Endothelial cell of umbilical vein (primary cell): ENCODE data around the gene ATG7. TPM values are rescaled to one million over a fixed set of nuclear protein-coding genes. Genes with fewer than 3 reads are reported as not detected.

Experiments
- BruUV-seq: library from RNA; stranded (reverse); fragments of 400-500 nt; replicated peaks from 2 replicates; lab custom pipeline; 2021; lab: Mats Ljungman, UMichigan
- CTCF ChIA-PET: fragments of 300-600, 350-600 bp; sonication (Branson Sonifier 250); formaldehyde crosslinking; loops from one replicate; lab custom pipeline; 2021; ENCODE audit warnings: antibody characterized with exemption, inconsistent platforms; lab: Charles Lee
- POLR2A ChIA-PET: fragments of 300-600, 350-600 bp; sonication (Branson Sonifier 250); formaldehyde crosslinking; loops from one replicate; lab custom pipeline; 2021; ENCODE audit warnings: antibody characterized with exemption, inconsistent platforms; lab: Charles Lee
- DNase-seq: peaks from one replicate; pipeline ENCODE4 v3.0.0-alpha.2; 2011; ENCODE audit warnings: low read depth, low spot score
- FAIRE-seq: peaks from 2 replicates; lab custom pipeline; 2011; peaks lifted over from hg19 to GRCh38; lab: Jason Lieb, UNC
- H2AFZ ChIP-seq: 2 replicates; pipeline ENCODE4 v1.6.0; 2012; ENCODE audit warnings: low read depth, low read length, control low read depth, inconsistent platforms
- H3K27ac ChIP-seq: 2 replicates; pipeline ENCODE4 v1.5.1; 2011; ENCODE audit warnings: low read depth, mild to moderate bottlenecking, control low read depth, low read length, moderate library complexity; ENCODE audit not compliant: insufficient read depth
- H3K27me3 ChIP-seq, 2 experiments: 2 replicates each; pipeline versions ENCODE4 v1.6.0 to v1.6.1; 2011; ENCODE audit warnings: low read length in 2 of 2, mixed read lengths in 1 of 2; ENCODE audit not compliant: control insufficient read depth in 2 of 2, insufficient read depth in 2 of 2
- H3K36me3 ChIP-seq, 2 experiments: 2 replicates in 1 of 2; 3 replicates in 1 of 2; pipeline ENCODE4 v1.5.1; 2011; ENCODE audit warnings: low read length in 2 of 2, mild to moderate bottlenecking in 1 of 2, moderate library complexity in 1 of 2; ENCODE audit not compliant: control insufficient read depth in 2 of 2, insufficient read depth in 2 of 2; ENCODE audit errors: extremely low read depth in 1 of 2
- H3K4me1 ChIP-seq: 3 replicates; pipeline ENCODE4 v1.5.1; 2011; ENCODE audit warnings: mild to moderate bottlenecking, low read length; ENCODE audit not compliant: control insufficient read depth, insufficient read depth; ENCODE audit errors: extremely low read depth
- H3K4me2 ChIP-seq: 2 replicates; pipeline ENCODE4 v1.6.1; 2011; ENCODE audit warnings: low read length, control low read depth, mixed read lengths; ENCODE audit not compliant: insufficient read depth
- H3K4me3 ChIP-seq, 3 experiments: fragments of 200-600 bp in 1 of 3; sonication (generic), shearing (Covaris generic) in 1 of 3; replicated peaks in 1 of 3; 2 replicates each; pipeline ENCODE4 v1.5.1; 2011 to 2016; ENCODE audit warnings: control low read depth in 3 of 3, low read length in 3 of 3, mild to moderate bottlenecking in 2 of 3, inconsistent platforms in 1 of 3, low read depth in 1 of 3, moderate library complexity in 1 of 3; ENCODE audit not compliant: insufficient read depth in 1 of 3
- H3K79me2 ChIP-seq: 2 replicates; pipeline ENCODE4 v1.6.0; 2012; ENCODE audit warnings: low read length, inconsistent platforms; ENCODE audit not compliant: control insufficient read depth, insufficient read depth
- H3K9ac ChIP-seq: replicated peaks from 2 replicates; pipeline ENCODE3; 2011; ENCODE audit warnings: low read length, control low read depth; ENCODE audit not compliant: insufficient read depth; ENCODE audit errors: extremely low read depth
- H3K9me1 ChIP-seq: replicated peaks from 3 replicates; pipeline ENCODE4 v1.6.0; 2011; ENCODE audit warnings: mild to moderate bottlenecking, low read length; ENCODE audit not compliant: control insufficient read depth, insufficient read depth; ENCODE audit errors: extremely low read depth
- H3K9me3 ChIP-seq: replicated peaks from 2 replicates; pipeline ENCODE4 v1.5.1; 2012; ENCODE audit warnings: low read length, inconsistent platforms; ENCODE audit not compliant: control insufficient read depth, insufficient read depth
- H4K20me1 ChIP-seq: replicated peaks from 2 replicates; pipeline ENCODE3; 2011; ENCODE audit warnings: mild to moderate bottlenecking, low read length; ENCODE audit not compliant: control insufficient read depth, insufficient read depth; ENCODE audit errors: extremely low read depth
- EZH2 ChIP-seq: IDR thresholded peaks from 2 replicates; pipeline ENCODE4 v1.6.1; 2012; ENCODE audit warnings: borderline replicate concordance, low read depth, mild to moderate bottlenecking, moderate library complexity, low read length, inconsistent platforms; ENCODE audit not compliant: severe bottlenecking
- FOS ChIP-seq: IDR thresholded peaks from 2 replicates; pipeline ENCODE4 v1.6.1; 2011; ENCODE audit warnings: mild to moderate bottlenecking, low read length, moderate library complexity, borderline replicate concordance; ENCODE audit not compliant: insufficient read depth
- GATA2 ChIP-seq: IDR thresholded peaks from 2 replicates; pipeline ENCODE4 v1.7.0; 2011; ENCODE audit warnings: low read depth, mild to moderate bottlenecking, moderate library complexity, mixed read lengths, low read length; ENCODE audit not compliant: insufficient read length, insufficient read depth
- MYC ChIP-seq: IDR thresholded peaks from one replicate; pipeline ENCODE4 v1.6.1; 2011; ENCODE audit warnings: mild to moderate bottlenecking, low read depth, low read length
- POLR2A ChIP-seq: IDR thresholded peaks from 2 replicates; pipeline ENCODE4 v1.6.1; 2012; ENCODE audit warnings: low read depth, mild to moderate bottlenecking, control low read depth, low read length
- POLR2AphosphoS5 ChIP-seq: IDR thresholded peaks from 2 replicates; pipeline ENCODE4 v1.6.1; 2012; ENCODE audit warnings: low read depth, mild to moderate bottlenecking, control low read depth, low read length, moderate library complexity; ENCODE audit not compliant: insufficient read depth
- dilution Hi-C: fragments of 300-500 bp; cut with MboI; formaldehyde crosslinking; loops from one replicate; pipeline ENCODE4 v1.15.0; 2019; ENCODE audit warnings: low sequenced_read_pairs; ENCODE audit not compliant: extremely low pct_ligation_motif_present
- intact Hi-C: fragments of 100-400 bp; cut with micrococcal nuclease; formaldehyde crosslinking; loops from one replicate; pipeline ENCODE4 v1.10.0; 2022
- polyA plus RNA-seq, 4 experiments: library from polyadenylated mRNA; depleted of rRNA in 3 of 4; stranded (reverse) in 3 of 4; unstranded in 1 of 4; fragments of >200 nt; gene quantifications; 2 replicates each; pipeline versions ENCODE4 v1.2.1 to v1.2.3, GENCODE V29; 2011 to 2012; ENCODE audit warnings: missing spikeins in 1 of 4
- total RNA-seq: library from RNA; stranded (reverse); gene quantifications from 2 replicates; pipeline ENCODE4 v1.2.3, GENCODE V29; 2021
- TF ChIP-seq, protein P1 (sequence below): IDR thresholded peaks from 2 replicates; pipeline ENCODE4 v1.6.1; 2011; ENCODE audit not compliant: insufficient read depth, insufficient read length
- TF ChIP-seq, protein P2 (sequence below), 2 donors: IDR thresholded peaks; 1 replicate in 1 of 2; 2 replicates in 1 of 2; pipeline ENCODE4 v1.5.1; 2011; ENCODE audit warnings: low read length in 2 of 2, mild to moderate bottlenecking in 2 of 2, moderate library complexity in 2 of 2, control low read depth in 1 of 2, inconsistent platforms in 1 of 2, low read depth in 1 of 2; ENCODE audit not compliant: insufficient read depth in 1 of 2; ENCODE audit errors: extremely low read depth in 1 of 2

The ATG7 gene
- total and polyA plus RNA-seq, 2 donors (not counting 3 experiments of a cell fraction or from before 2014, with no cell fraction given) = 30.8 to 48.3 TPM

DNA sequence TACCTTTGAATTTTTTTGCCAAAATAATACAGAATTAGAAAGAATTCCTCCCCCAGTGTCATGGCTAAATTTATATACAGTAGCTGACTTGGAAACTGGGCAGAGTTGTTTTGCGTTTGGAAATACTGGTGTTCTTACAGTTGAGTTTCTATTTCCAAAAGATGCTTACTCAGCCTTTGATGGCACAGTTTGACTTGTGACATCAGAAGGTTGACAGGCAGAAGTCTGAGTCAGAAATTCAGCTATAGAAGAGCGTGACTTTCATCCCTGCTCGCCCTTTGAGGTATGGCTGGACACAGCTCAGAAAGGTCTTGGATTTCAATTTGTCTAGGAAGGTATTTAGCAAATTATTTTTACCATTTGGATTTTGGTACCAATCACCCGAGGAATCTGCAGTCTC, 195.7 kb downstream of the ATG7 start:
- dilution Hi-C loops = no loop called here
- ChIA-PET POLR2A (no interaction called here), CTCF (interaction anchor here (1.2 kb wide), 1 partner anchor 89 kb away, joined by 3 read pairs; no protein-coding TSS in a partner anchor)
- H3K27me3 ChIP-seq = no peaks in the 10 kb centered on the region
- H3K9ac ChIP-seq = no peak overlapping the region
- no peaks in the 10 kb centered on the region for H3K79me2 ChIP-seq
- H3K4me3 ChIP-seq = no peak overlapping the region
- no TSS peak for BruUV-seq
- TF ChIP-seq, protein P1, sequence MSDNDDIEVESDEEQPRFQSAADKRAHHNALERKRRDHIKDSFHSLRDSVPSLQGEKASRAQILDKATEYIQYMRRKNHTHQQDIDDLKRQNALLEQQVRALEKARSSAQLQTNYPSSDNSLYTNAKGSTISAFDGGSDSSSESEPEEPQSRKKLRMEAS = no peak
- no peak for TF ChIP-seq GATA2
- TF ChIP-seq POLR2AphosphoS5 = no peak
- TF ChIP-seq EZH2 = no peak
- DNase-seq = no peak
- intact Hi-C loops = no loop called here
- H3K27ac ChIP-seq = no peak overlapping the region
- H3K4me1 ChIP-seq = no peaks in the 10 kb centered on the region
- no peaks in the 10 kb centered on the region for H3K9me1 ChIP-seq
- H3K36me3 ChIP-seq = peaks cover 0 to 6% of the 10 kb centered on the region in 2 experiments
- no peaks in the 10 kb centered on the region for H3K9me3 ChIP-seq
- no peak for FAIRE-seq
- no peak overlapping the region for H3K4me2 ChIP-seq
- H2AFZ ChIP-seq = no peak overlapping the region
- H4K20me1 ChIP-seq = no peaks in the 10 kb centered on the region

DNA sequence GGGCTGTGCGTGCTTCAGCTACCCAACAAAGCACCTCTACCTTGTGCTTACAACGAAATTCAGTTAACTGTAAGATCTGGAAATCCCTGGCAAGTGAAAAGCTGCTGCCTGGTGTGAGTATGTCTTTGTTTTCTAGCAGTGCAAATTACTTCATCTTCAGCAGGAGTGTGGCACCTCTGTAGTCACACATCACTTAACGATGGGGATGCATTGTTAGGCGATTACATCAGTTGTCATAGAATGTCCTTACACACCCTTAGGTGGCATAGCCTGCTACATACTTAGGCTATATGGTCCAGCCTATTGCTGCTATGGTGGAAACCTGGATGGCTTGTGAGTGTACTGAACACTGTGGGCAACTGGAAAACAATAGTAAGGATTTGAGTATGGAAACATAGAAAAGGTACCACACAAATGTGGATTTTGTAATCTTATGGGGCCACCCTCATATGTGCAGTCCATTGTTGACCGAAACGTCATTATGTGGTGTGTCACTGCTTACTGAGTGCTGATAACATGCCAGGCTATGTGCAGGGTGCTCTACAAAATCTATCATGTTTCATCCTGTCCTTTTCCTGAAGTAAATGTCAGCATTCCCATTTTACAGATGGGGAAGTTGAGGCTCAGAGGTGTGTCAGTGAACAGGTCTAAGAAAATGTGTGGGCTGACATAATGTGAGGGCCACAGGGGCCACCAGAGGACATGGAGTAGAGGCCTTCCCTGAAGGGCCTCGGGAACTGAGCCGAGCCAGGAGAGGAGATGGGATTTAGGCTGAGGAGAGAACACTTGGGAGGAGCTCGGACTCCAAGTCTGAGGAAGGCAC, 198.0 kb downstream of the ATG7 start:
- no peaks in the 10 kb centered on the region for H3K79me2 ChIP-seq
- no peak overlapping the region for H2AFZ ChIP-seq
- H3K9ac ChIP-seq = no peak overlapping the region
- CTCF ChIA-PET = interaction anchor here (1.5 kb wide), 1 partner anchor 40 kb away, joined by 3 read pairs; no protein-coding TSS in a partner anchor
- no peak overlapping the region for H3K27ac ChIP-seq
- no peak for FAIRE-seq
- H4K20me1 ChIP-seq = no peaks in the 10 kb centered on the region
- H3K4me2 ChIP-seq = no peak overlapping the region
- H3K9me3 ChIP-seq = no peaks in the 10 kb centered on the region
- H3K9me1 ChIP-seq = no peaks in the 10 kb centered on the region
- no peak overlapping the region for H3K4me3 ChIP-seq
- TF ChIP-seq, protein P1 = no peak
- TF ChIP-seq POLR2A = no peak
- no peak for TF ChIP-seq EZH2
- no peak for TF ChIP-seq MYC
- no peak for TF ChIP-seq FOS
- TF ChIP-seq GATA2 = no peak
- TF ChIP-seq, protein P2, sequence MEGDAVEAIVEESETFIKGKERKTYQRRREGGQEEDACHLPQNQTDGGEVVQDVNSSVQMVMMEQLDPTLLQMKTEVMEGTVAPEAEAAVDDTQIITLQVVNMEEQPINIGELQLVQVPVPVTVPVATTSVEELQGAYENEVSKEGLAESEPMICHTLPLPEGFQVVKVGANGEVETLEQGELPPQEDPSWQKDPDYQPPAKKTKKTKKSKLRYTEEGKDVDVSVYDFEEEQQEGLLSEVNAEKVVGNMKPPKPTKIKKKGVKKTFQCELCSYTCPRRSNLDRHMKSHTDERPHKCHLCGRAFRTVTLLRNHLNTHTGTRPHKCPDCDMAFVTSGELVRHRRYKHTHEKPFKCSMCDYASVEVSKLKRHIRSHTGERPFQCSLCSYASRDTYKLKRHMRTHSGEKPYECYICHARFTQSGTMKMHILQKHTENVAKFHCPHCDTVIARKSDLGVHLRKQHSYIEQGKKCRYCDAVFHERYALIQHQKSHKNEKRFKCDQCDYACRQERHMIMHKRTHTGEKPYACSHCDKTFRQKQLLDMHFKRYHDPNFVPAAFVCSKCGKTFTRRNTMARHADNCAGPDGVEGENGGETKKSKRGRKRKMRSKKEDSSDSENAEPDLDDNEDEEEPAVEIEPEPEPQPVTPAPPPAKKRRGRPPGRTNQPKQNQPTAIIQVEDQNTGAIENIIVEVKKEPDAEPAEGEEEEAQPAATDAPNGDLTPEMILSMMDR (IDR thresholded peaks at IDR 0.05; ENCODE audit: extremely low read depth in 1 of 2, insufficient read depth in 1 of 2, low read depth in 1 of 2, low read length in 2 of 2) = no peak
- peaks cover 0 to 6% of the 10 kb centered on the region in 2 experiments for H3K36me3 ChIP-seq
- DNase-seq = no peak
- H3K27me3 ChIP-seq = no peaks in the 10 kb centered on the region
- H3K4me1 ChIP-seq = no peaks in the 10 kb centered on the region
- POLR2A ChIA-PET = no interaction called here
- intact Hi-C loops (no loop called here), dilution Hi-C loops (no loop called here)
- BruUV-seq = no TSS peak
